Fibroblast of skin of right quadriceps (primary cell): ENCODE results near the gene TNFRSF13B.
"Not testable (repeated sequence)": the region's sequence is repeated elsewhere in the genome, so short reads cannot be mapped to it uniquely, and the experiment has no call there.

ENCODE experiments used
- DNase-seq: peaks from one replicate; pipeline ENCODE4 v3.0.0-alpha.2; 2013

The TNFRSF13B gene

DNA sequence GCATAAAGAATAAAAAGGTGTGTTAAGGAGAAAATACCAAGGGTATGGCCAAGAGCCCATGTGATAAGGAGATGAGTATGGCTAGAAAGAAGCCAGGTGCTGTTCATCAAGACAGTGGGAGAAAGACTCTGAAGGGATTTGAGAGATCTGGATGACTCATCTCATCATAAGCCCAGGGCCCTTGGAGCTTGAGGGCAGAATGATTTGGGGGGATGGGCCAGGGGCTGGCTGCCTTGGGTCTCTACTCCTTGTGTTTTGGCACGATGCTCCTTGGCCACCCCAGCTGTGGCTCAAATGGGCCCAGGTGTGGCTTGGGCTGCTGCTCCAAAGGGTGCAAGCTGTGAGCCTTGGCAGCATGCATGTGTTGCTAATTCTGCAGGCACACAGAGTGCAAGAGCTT lies 14.5 kb upstream of the TNFRSF13B start:
- DNase-seq, result peak; percentile 72

DNA sequence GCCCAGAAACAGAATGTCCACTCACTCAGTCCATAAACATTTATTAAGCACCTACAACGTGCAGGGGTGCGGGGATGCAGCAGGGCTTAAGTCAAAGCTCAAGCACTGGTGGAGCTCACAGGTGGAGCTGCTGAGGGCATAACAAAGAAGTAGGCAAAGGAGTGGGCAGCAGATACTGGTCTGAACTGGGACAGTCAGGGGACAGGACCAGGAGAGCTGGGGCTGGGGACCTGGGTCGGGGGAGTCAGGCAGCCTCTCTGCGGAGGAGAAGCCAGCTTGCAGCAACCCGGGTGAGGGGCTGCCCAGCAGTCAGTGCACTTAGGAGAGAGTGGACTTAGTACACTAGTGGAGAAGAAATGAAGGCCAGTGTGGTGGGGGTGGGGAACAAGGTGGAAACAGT lies 10.0 kb upstream of the TNFRSF13B start:
- DNase-seq, result no peak

DNA sequence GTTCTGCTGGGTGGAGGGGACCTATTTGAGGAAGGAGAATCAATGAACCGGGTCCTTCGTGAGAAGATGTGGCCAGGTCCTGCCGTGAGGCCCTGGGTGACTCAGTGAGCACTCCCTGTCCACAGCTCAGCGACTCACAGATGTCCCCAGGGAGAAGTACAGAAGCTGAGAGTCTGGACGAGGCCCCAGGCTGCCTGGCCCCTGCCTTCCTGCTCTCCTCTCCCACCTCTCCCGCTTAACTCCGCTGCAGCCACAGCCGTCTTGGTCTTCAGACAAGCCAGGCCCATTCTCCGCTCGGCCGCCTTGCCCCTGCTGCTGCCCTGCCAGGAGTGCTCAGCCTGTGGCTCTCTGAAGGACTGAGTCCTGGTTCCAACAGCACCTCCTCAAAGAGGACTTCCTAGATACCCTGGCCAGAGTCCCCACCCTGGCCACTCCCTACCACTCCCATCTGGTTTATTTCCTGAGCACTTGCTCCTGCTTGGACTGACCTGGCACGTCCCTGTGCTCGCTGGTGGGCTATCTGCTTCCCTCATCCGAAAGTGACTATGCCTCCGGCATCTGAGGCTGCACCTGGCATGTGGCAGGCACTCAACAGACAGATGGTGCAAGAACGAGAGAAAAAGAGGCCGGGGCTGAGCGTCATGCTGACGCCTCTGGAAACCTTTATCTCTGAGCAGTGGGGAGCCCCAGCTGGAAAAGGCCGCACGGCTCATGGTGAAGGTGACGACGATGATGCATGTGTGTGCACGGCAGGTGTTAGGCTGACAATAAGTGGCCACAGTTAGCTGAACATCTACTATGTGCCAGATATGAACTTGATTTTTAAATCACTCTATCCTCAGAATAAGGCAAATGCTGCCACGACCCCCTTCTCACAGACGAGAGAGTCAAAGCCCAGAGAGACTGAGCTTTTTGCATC lies 9.2 kb upstream of the TNFRSF13B start:
- peak; percentile 66 for DNase-seq

GRCh38 chr17:16980061-16980460 lies 8.1 kb upstream of the TNFRSF13B start:
- DNase-seq, result no peak

- not testable (repeated sequence) for DNase-seq
Observed at GRCh38 chr17:16979237-16979823, 7.4 kb upstream of the TNFRSF13B start.

- DNase-seq, result peak; percentile 85
Observed at GRCh38 chr17:16977932-16978331, 6.0 kb upstream of the TNFRSF13B start.

DNA sequence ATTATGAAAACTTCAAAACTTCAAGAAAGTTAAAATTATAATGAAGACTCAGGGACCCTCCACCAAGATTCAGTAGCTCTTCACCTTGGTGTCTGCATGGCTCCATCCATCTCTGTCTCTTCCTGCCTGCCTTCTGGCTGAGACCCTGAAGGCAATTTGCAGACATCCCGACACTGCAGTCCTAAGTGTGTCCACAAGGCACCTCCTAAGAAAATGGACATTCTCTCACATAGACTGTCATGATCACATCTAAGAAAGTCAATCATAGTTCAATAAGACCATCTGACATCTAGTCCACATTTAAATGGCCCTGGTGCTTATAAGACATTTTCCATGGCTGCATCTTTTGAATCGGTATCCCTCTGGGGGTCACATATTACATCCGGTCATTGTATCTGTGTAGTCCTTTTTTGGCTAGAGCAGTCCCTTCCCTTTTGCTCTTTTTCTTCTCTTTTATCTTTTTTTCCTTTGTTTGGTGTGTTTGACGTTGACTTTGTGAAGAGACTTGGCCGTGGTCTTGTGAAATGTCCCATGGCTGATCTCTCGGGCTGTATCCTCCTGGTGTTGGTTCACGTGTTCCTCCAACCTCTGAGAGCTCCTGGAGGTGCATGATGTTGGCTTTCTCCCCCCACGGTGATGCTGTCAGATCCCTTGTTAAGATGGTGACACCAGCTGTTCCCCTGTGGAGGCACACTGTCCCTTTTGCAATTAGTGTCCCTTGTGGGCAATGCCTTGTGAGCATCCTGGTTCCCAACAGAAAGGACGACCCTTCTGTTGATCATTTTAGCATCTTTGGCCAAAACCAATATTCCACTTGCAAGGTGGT lies 5.0 kb upstream of the TNFRSF13B start:
- no peak for DNase-seq

GRCh38 chr17:16975744-16976625 lies 4.1 kb upstream of the TNFRSF13B start:
- DNase-seq, result peak; percentile 44

- no peak for DNase-seq
Observed at GRCh38 chr17:16975277-16975651, 3.3 kb upstream of the TNFRSF13B start.

GRCh38 chr17:16974569-16975276 lies 2.8 kb upstream of the TNFRSF13B start:
- no peak for DNase-seq

- no peak for DNase-seq
Observed at GRCh38 chr17:16973760-16974540, 2.0 kb upstream of the TNFRSF13B start.

DNA sequence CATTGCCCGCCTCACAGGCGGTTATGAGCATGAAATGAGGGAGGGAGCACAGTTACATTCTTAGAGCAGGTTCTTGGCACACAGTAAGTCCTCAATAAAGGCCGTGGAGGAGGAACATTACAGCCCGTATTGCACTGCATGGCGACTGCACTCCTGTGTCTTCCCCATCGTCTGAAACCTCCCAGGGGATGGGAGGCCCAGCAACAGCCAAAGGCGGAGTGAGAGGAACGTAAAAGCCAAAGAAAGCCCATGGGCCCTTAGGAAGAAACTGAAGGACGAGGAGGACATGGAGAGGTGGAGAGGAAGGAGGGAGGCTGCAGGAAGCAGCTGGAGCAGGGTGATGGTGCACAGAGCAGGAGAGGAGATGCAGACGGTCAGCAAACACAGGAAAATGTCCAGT lies 1.1 kb upstream of the TNFRSF13B start:
- not testable (repeated sequence) for DNase-seq

DNA sequence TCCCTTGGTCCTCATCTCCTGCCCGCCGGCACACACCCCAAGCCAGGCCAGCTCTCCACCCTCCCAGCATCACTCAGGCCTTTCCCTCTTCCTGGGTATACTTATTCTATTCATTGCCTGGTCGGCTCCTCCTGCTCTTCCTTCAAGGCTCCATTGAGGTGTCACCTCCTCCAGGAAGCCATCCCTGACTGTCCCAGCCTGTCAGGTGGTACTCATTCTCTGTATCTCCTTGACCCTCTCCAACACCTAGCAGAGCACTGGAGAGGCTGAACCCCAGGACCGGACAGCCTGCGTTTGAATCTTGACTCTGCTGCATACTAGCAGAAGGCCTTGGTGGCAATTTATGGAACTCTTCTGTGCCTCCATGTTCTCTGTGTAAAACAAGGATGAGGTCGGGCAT lies 428 bp upstream of the TNFRSF13B start:
- DNase-seq, result no peak

DNA sequence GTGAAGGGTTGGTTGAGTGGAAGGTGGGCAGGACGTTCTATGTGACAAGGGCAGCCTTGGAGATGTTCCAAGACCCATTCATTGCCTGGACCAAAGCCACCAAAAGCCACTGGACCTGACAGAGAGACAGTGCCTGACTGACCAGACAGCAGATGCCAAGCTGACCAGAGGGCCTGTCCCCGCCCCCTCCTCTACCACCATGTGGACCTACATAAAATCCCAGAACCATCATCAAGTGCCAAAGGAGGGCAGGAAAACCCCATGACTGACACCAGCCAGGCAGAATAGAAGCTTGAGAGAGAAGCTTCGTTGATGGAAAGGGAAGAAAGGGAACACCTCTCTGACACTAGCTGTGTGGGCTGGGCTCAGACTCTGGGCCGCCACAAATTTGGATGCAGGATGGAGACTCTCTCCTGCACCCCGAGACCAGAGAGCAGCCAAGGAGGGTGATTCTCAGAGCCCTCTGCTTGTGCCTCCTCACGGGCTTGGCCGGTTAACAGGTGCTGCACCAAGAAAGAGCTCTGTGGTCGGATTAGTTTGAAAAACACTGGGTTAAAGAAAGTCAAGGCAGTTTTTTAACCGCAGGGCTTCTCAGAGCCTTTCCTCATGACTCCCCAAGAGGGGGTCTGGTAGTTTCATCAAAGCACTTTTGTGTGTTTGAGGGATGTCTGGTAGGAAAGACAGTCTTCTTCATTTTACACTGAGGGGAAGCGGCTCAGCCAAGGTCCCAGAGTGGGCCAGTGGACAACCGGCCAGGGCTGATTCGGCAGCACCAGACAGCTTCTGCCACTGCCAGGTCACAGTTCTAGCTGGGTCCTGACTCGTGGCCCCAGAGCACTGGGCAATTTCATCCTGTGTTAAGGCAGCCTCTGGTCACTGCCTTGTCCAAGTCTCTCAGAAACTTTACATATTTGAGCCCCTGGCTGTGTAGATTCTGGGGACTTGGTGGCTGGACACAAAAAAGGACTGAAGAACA lies 1.7 kb downstream of the TNFRSF13B start:
- DNase-seq, result no peak

GRCh38 chr17:16968786-16969185 lies 3.1 kb downstream of the TNFRSF13B start:
- DNase-seq, result no peak

DNA sequence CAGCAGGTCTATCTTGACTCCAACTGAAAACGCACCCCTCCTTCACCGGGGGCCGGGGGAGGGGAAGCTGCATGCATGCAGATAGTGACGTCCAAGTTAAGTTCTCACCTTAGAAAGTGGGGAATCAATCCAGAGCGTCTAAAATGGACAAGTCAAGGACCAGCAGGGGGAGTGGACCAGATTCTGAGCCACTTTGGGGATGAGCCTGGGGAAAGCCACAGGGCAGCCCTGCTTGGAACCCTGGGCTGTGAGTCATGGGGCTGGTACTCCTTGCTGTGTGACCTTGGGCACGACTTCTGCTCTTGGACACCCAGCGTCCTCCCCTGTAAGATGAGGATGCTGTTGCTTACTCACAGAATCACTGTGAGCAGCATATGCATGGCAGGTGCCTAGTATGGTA lies 9.1 kb downstream of the TNFRSF13B start:
- DNase-seq, result no peak

DNA sequence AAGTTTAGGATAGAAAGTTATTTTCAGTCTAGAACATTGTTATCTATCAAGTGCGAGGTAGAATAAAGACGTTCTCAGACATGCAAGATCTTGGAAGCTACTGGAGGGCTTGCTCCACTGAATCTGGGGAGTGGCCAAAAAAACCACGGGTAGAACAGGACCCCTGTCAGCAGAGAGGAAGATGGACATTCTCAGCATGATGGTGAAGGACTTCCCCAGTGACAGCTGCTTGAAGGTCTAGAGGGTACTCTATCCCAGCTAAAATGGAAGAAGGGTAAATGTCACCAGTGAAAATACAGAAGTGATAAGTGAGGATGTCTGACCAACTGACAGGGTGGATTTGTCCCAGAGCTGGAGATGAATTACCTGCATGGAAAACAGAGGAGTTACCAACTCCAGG lies 10.1 kb downstream of the TNFRSF13B start:
- DNase-seq, result no peak

GRCh38 chr17:16961022-16961421 lies 10.9 kb downstream of the TNFRSF13B start:
- not testable (repeated sequence) for DNase-seq

- DNase-seq, result not testable (repeated sequence)
Observed at GRCh38 chr17:16955011-16955410, 16.9 kb downstream of the TNFRSF13B start.

GRCh38 chr17:16954521-16954920 lies 17.4 kb downstream of the TNFRSF13B start:
- DNase-seq, result no peak
